Stimulated activated CD4-positive, alpha-beta T cell treated with anti-CD3 and anti-CD28 coated beads, Interleukin-4, amount 100 ng/mL, for 24 hours (primary cell): ENCODE results near the gene SMIM1.

Experiments
- DNase-seq: peaks from one replicate; pipeline ENCODE4 v3.0.0-alpha.2; 2020

Gene SMIM1

GRCh38 chr1:3777647-3778589 is 5.4 kb downstream of the SMIM1 start:
- DNase-seq, result no peak

- DNase-seq, result no peak
Measured at GRCh38 chr1:3778590-3779264, 6.2 kb downstream of the SMIM1 start.

DNA sequence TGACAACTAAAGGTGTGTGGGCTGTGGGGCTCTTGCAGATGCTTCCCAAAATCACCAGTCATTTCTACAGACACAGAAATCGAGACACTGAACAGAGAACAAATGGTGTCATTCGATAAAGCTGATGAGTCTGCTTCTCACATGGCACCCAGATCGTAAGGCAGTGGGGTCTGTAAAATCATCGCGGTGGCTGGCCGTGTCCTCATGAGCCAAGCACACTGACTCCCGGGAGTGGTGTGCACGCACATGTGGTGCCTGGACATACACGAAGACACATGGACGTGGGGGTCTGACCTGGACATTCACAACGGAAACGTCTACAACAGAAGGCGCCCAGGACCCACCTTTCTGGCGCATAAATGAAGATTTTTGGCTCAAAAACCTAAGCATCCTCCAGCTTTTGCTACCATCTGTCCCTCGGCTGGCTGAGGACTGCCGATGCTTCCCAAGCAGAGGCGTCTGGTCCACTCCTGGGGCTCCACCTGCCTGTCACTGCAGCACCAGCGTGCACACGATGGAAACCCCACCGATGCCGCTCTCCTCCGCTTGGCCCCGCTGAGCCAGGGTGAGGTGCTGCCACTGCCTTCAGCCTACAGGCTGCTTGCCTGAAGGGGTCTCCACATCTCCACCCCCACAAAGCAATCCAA is 6.8 kb downstream of the SMIM1 start:
- no peak for DNase-seq

GRCh38 chr1:3779912-3780416 is 7.4 kb downstream of the SMIM1 start:
- DNase-seq, result no peak

GRCh38 chr1:3780901-3781300 is 8.4 kb downstream of the SMIM1 start:
- DNase-seq, result no peak

GRCh38 chr1:3783651-3784474 is 11.3 kb downstream of the SMIM1 start:
- no peak for DNase-seq

- DNase-seq, result no peak
Measured at GRCh38 chr1:3785045-3785444, 12.5 kb downstream of the SMIM1 start.

- DNase-seq, result no peak
Measured at GRCh38 chr1:3785456-3786157, 13.1 kb downstream of the SMIM1 start.

DNA sequence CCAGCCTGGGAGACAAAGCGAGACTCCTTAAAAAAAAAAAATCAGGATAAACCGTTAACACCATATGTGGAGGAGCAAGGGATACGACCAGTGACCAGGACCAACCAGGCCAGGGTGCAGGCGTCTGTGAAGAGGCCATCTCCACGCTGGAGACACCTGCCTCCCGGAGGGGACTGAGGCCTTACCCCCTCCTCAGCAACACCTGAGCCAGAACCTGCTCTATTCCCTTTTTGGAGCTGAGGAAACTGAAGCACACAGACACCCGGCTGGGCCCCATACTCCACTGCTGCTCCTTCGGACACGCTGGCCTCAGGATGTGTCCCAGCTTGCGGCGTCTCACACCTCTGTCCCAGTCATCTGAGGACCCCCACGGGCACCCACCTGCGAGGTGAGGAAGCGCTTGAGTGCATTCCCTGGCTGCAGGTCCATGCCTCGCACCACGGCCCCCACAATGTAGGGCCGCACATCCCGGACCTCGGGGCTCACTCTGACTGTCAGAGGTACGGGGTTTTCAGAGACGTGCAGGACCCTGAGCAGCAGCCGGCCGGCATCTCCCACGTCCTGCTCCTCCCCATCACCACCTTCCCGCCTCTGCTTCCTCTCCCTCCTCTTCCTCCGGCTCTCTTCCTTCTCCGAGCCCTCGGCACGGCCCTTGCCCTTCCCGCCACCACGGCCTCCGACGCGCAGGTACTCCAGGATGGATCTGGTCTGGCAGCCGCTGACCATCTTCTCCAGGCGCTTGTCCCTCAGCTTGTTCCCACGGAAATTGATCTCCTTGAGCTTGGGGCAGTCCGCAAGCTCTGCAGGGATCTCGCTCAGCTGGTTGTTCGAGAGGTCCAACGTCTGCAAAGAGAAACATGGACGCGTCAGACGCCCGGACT is 14.2 kb downstream of the SMIM1 start:
- DNase-seq, result no peak

DNA sequence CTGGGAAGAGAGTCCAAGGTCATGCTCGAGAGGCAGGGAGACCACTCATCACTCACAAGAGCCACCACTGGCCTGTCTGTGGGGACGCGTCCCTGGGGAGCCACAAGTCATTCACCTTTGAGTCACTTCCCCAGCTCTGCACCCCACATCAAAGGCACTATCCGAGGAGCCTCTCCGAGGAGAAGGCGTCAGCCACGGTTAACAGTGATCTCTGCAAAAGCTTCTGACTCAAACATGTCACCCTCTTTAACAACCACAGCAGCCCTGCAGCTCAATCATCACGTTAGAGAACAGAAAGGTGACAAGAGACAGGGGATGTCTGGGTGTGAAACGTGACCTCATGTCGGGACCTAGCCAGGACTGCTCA is 14.8 kb downstream of the SMIM1 start:
- DNase-seq, result peak; percentile 66

- no peak for DNase-seq
Measured at GRCh38 chr1:3787745-3788605, 15.4 kb downstream of the SMIM1 start.

- DNase-seq, result no peak
Measured at GRCh38 chr1:3788756-3789420, 16.3 kb downstream of the SMIM1 start.

DNA sequence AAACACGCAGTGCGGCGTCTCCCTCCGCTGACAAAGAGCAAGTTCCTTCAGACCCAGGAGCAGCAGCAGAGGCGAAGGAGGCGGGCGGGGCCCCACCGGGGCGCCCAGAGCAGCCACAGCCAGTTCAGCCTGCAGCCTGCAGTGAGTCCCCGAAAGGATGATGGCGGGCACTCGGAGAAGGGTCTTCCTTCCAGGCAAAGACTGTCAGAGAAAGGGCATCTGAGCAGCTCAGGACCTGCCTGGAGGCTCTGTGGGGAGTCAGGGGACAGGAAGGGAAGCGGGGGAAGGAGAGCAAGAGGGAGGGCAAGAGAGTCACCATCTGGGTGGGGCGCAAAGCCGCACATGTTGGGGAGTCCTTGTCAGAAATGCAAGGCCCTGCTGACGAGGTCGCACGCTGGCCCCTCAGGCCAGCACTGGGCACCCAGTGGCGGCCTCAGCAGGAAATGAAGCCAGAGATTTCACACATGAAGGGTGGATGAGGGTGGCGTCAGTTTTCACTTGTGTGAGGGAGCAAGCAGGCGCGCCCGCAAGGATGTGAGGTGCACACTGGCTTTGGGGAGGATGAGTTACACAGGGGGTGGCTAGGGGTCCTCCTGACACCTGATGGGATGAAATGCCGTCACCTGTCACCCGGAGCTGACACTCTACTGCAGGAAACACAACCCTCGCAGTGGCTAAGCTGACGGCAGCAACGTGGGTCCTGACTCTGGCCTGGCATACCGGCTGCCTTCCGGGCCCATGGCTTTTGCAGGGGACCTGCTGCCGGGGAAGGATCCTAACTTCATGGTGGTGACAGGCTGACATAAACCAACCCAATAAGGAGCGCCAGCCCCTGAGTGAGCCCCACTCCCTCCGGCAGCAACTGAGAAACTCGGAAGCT is 17.1 kb downstream of the SMIM1 start:
- no peak for DNase-seq

GRCh38 chr1:3790500-3790923 is 18.0 kb downstream of the SMIM1 start:
- no peak for DNase-seq

DNA sequence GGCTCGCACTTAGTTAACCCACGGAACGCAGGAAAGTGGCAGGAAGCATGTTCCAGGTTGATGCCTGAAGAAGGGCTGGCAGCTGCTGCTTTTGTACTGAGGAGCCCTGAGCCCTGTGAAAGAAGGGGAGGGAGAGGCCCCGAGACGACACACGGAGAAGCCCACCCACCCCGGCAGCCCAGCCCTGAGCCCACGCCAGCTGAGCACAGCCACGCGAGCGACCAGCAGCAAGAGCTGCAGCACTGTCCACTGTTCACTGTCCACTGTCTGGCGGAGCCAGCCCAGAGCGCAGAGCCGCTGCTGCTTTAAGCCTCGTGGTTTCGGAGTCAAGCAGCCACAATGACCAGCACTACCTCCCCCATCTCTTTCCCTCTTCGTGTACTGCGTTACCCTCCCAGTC is 18.4 kb downstream of the SMIM1 start:
- no peak for DNase-seq

- no peak for DNase-seq
Measured at GRCh38 chr1:3795453-3796214, 23.1 kb downstream of the SMIM1 start.
